HepG2 (cell line): ENCODE data around the gene POLR2J. TPM values are rescaled to one million over a fixed set of nuclear protein-coding genes. Genes with fewer than 3 reads are reported as not detected.
A peak's percentile ranks its signal among the peaks of the same experiment; 100 is the strongest.

Experiments
- ATAC-seq: fragments of 200-7000 bp; cut with Tn5 transposase; 3 replicates; pipeline ENCODE4 v1.9.1; 2020; ENCODE audit warnings: mild to moderate bottlenecking, moderate library complexity
- BruUV-seq: library from RNA; stranded (reverse); fragments of 400-500 nt; replicated peaks from 2 replicates; lab custom pipeline; 2021; lab: Mats Ljungman, UMichigan
- CTCF ChIA-PET: fragments of 300-600 bp; formaldehyde crosslinking; extraction: SDS; loops from one replicate; lab custom pipeline; 2021; ENCODE audit warnings: low total read pairs, inconsistent platforms, low intra/inter-chr PET ratio; lab: Yijun Ruan, JAX
- POLR2A ChIA-PET: fragments of 350-600 bp; sonication (Branson Sonifier 250); formaldehyde crosslinking; loops from one replicate; lab custom pipeline; 2020; ENCODE audit warnings: antibody characterized with exemption, inconsistent platforms; lab: Yijun Ruan, JAX
- DNase-seq: peaks from one replicate; pipeline ENCODE4 v3.0.0-alpha.2; 2015; ENCODE audit warnings: low spot score
- FAIRE-seq: peaks from 3 replicates; lab custom pipeline; 2011; peaks lifted over from hg19 to GRCh38; lab: Jason Lieb, UNC
- H2AFZ ChIP-seq: one replicate; pipeline ENCODE4 v1.6.1; 2011; ENCODE audit warnings: low read length, inconsistent platforms
- H3K27ac ChIP-seq: fragments of 300-600 bp; 3 replicates; pipeline ENCODE4 v1.8.0; 2011; ENCODE audit warnings: mixed run types, mild to moderate bottlenecking, mixed read lengths, low read length, inconsistent platforms; ENCODE audit not compliant: insufficient read depth; ENCODE audit errors: extremely low read length
- H3K27me3 ChIP-seq, 2 experiments: fragments of 200-600 bp in 1 of 2; 2 replicates in 1 of 2; 3 replicates in 1 of 2; pipeline versions ENCODE4 v1.6.0 to v1.8.0; 2011; ENCODE audit warnings: low read length in 2 of 2, mild to moderate bottlenecking in 2 of 2, moderate library complexity in 2 of 2, inconsistent platforms in 1 of 2; ENCODE audit not compliant: insufficient read depth in 2 of 2, control insufficient read depth in 1 of 2
- H3K36me3 ChIP-seq, 2 experiments: fragments of 200-600 bp in 1 of 2; replicated peaks in 1 of 2; 2 replicates in 1 of 2; 3 replicates in 1 of 2; pipeline versions ENCODE4 v1.5.1 to v1.8.0; 2011; ENCODE audit warnings: low read length in 2 of 2, inconsistent platforms in 1 of 2; ENCODE audit not compliant: insufficient read depth in 2 of 2, control insufficient read depth in 1 of 2
- H3K4me1 ChIP-seq: 2 replicates; pipeline ENCODE4 v1.5.1; 2012; ENCODE audit warnings: low read length, inconsistent platforms; ENCODE audit not compliant: insufficient read depth
- H3K4me2 ChIP-seq: 2 replicates; pipeline ENCODE4 v1.6.0; 2011; ENCODE audit warnings: low read depth, low read length, inconsistent platforms
- H3K4me3 ChIP-seq, 3 experiments: fragments of 200-600 bp in 1 of 3; sonication (generic), shearing (Covaris generic) in 1 of 3; replicated peaks in 1 of 3; 2 replicates each; pipeline ENCODE4 v1.5.1; 2011 to 2016; ENCODE audit warnings: low read length in 3 of 3, inconsistent platforms in 2 of 3, low read depth in 2 of 3, mild to moderate bottlenecking in 2 of 3, control low read depth in 1 of 3, mixed read lengths in 1 of 3; ENCODE audit not compliant: insufficient read depth in 1 of 3
- H3K79me2 ChIP-seq: one replicate; pipeline ENCODE4 v1.6.1; 2011; ENCODE audit warnings: low read length, inconsistent platforms; ENCODE audit not compliant: insufficient read depth
- H3K9ac ChIP-seq: 2 replicates; pipeline ENCODE4 v1.6.0; 2011; ENCODE audit warnings: mild to moderate bottlenecking, low read depth, low read length, inconsistent platforms; ENCODE audit not compliant: insufficient read depth
- H3K9me3 ChIP-seq: 2 replicates; pipeline ENCODE4 v1.5.1; 2012; ENCODE audit warnings: mild to moderate bottlenecking, low read length
- H4K20me1 ChIP-seq: 2 replicates; pipeline ENCODE4 v1.6.0; 2011; ENCODE audit warnings: inconsistent platforms, mild to moderate bottlenecking, low read length, moderate library complexity; ENCODE audit not compliant: insufficient read depth
- BCL6 ChIP-seq: IDR thresholded peaks from 2 replicates; pipeline ENCODE4 v1.6.1; 2016; ENCODE audit warnings: missing genetic modification reagents, missing compliant biosample characterization
- CREB1 ChIP-seq, 2 experiments: fragments of 450-650 bp in 1 of 2; IDR thresholded peaks; 2 replicates each; pipeline ENCODE4 v1.6.1; 2016 to 2017; ENCODE audit warnings: control low read depth in 1 of 2, mild to moderate bottlenecking in 1 of 2, missing compliant biosample characterization in 1 of 2, missing genetic modification characterization in 1 of 2
- FOXJ3 ChIP-seq: sonication (generic); formaldehyde crosslinking; IDR thresholded peaks from 2 replicates; pipeline ENCODE4 v1.4.0; 2020; ENCODE audit warnings: missing genetic modification reagents, mild to moderate bottlenecking, borderline replicate concordance
- ISX ChIP-seq: sonication (generic); formaldehyde crosslinking; conservative IDR thresholded peaks from 2 replicates; pipeline ENCODE4 v1.5.0; 2020; ENCODE audit warnings: missing genetic modification reagents
- NR1H2 ChIP-seq: sonication (generic); formaldehyde crosslinking; IDR thresholded peaks from 2 replicates; pipeline ENCODE4 v1.8.1; 2022; ENCODE audit warnings: low read depth, missing genetic modification reagents, borderline replicate concordance
- ZNF720 ChIP-seq: sonication (generic); formaldehyde crosslinking; IDR thresholded peaks from 2 replicates; pipeline ENCODE4 v1.4.0; 2020; ENCODE audit warnings: missing genetic modification reagents
- ZNF737 ChIP-seq: sonication (generic); formaldehyde crosslinking; IDR thresholded peaks from 2 replicates; pipeline ENCODE4 v1.5.0; 2020; ENCODE audit warnings: missing genetic modification reagents, mild to moderate bottlenecking, borderline replicate concordance
- WGBS: methylation state at CpG from one replicate; pipeline ENCODE4 v1.1.6; 2017; ENCODE audit warnings: low lambda C conversion rate; 5-methylcytosine and 5-hydroxymethylcytosine counted together
- in situ Hi-C: cut with HindIII; loops from 2 replicates; pipeline ENCODE4 v1.10.0; 2017; ENCODE audit warnings: low pct_unique_long_range_greater_than_20kb; ENCODE audit not compliant: extremely low pct_ligation_motif_present
- intact Hi-C: fragments of 100-400 bp; cut with micrococcal nuclease; formaldehyde crosslinking; loops from one replicate; pipeline ENCODE4 v1.10.0; 2022; ENCODE audit not compliant: unreplicated experiment
- polyA plus RNA-seq, 8 experiments: library from polyadenylated mRNA; depleted of rRNA in 3 of 8; stranded (reverse) in 7 of 8; unstranded in 1 of 8; fragments of >200 nt; fragmentation: Illumina TruSeq in 4 of 8; extraction: Trizol in 4 of 8; gene quantifications; 2 replicates each; pipeline versions ENCODE4 v1.2.1 to v1.2.3, GENCODE V29; 2011 to 2016; ENCODE audit warnings: low read depth in 4 of 8, missing spikeins in 1 of 8, mixed read lengths in 1 of 8; ENCODE audit not compliant: insufficient read depth in 1 of 8
- total RNA-seq, 5 experiments: library from RNA; depleted of rRNA; stranded (reverse); fragments of >200 nt; fragmentation: Illumina TruSeq; extraction: Trizol; gene quantifications; 2 replicates each; pipeline ENCODE4 v1.2.3, GENCODE V29; 2016; ENCODE audit warnings: low read depth in 1 of 5
- TF ChIP-seq, protein P1 (sequence below): IDR thresholded peaks from 2 replicates; pipeline ENCODE4 v1.4.0; 2020; ENCODE audit warnings: mild to moderate bottlenecking, missing genetic modification reagents
- TF ChIP-seq, protein P2 (sequence below): sonication (generic); formaldehyde crosslinking; IDR thresholded peaks from 2 replicates; pipeline ENCODE4 v1.4.0; 2020; ENCODE audit warnings: missing genetic modification reagents

Gene POLR2J
- total and polyA plus RNA-seq, 2 of the 13 experiments (the other 11 are each of a cell fraction or from before 2014, with no cell fraction given) = 41.2 to 71.4 TPM

DNA sequence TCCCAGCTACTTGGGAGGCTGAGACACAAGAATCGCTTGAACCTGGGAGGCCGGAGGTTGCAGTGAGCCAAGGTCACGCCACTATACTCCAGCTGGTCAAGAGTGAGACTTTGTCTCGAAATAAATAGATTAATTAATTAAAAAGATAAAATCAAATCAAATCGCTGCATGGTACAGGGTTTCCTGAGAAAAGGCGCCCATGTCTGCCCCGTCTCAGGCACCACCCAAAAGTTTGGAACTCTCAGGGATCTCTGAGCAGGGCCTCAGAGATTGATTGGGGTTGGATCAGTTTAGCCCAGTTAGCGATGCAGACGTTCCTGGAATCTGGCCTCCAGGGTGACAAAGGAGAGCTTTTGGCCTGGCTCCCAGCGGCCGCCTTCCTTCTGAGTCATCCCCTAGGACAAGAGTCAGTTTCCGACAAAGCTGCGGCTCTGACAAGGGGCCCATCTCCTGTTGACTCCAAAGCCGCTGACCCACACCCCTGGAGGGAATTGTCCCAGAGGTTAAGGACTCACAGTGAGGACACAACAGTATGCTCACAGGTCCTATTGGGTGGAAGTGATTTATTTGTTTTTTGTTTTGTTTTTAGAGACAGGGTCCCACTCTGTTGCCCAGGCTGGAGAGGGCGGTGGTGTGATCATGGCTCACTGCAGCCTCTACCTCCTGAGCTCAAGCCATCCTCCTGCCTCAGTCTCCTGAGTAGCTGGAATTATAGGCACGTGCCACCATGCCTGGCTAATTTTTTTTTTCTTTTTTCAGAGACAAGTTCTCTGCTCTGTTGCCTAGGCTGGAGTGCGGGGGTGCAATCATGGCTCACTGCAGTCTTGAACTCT is 38.5 kb downstream of the POLR2J start (continued):
- TF ChIP-seq, protein P1, sequence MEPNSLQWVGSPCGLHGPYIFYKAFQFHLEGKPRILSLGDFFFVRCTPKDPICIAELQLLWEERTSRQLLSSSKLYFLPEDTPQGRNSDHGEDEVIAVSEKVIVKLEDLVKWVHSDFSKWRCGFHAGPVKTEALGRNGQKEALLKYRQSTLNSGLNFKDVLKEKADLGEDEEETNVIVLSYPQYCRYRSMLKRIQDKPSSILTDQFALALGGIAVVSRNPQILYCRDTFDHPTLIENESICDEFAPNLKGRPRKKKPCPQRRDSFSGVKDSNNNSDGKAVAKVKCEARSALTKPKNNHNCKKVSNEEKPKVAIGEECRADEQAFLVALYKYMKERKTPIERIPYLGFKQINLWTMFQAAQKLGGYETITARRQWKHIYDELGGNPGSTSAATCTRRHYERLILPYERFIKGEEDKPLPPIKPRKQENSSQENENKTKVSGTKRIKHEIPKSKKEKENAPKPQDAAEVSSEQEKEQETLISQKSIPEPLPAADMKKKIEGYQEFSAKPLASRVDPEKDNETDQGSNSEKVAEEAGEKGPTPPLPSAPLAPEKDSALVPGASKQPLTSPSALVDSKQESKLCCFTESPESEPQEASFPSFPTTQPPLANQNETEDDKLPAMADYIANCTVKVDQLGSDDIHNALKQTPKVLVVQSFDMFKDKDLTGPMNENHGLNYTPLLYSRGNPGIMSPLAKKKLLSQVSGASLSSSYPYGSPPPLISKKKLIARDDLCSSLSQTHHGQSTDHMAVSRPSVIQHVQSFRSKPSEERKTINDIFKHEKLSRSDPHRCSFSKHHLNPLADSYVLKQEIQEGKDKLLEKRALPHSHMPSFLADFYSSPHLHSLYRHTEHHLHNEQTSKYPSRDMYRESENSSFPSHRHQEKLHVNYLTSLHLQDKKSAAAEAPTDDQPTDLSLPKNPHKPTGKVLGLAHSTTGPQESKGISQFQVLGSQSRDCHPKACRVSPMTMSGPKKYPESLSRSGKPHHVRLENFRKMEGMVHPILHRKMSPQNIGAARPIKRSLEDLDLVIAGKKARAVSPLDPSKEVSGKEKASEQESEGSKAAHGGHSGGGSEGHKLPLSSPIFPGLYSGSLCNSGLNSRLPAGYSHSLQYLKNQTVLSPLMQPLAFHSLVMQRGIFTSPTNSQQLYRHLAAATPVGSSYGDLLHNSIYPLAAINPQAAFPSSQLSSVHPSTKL (CRISPR knock-in tag) = 0 out of 2 replicates have a peak, but pooled peaks have one; percentile 28
- TF ChIP-seq, all 625 proteins: peak for 21

DNA sequence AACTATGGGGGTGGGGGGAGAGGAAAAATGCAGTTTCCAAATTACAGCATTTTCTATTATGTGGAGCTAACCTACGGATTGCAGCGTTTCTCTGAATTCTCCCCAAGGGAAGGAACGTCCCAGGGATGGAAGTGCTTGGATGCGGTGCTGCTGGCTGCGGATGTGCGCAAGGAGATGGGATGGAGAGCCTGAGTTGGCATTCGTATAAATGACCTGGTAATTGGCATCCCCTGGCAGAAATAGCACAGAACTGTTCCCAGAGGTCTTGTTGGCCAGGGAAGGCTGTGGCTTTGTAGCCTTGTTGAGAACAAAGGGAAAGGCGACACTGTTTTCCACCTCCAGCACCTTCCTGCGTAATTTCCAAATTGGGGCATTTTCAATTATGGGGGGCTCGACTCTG is 42.6 kb downstream of the POLR2J start:
- 92% methylated on average over 10 of the region's 10 CpGs for WGBS
- no TSS peak for BruUV-seq

More for the DNA sequence above, 42.6 kb downstream of the POLR2J start:
- no peak overlapping the region for H3K4me2 ChIP-seq
- H3K9ac ChIP-seq = no peak overlapping the region
- H3K27me3 ChIP-seq = no peaks in the 10 kb centered on the region
- CTCF ChIA-PET = no interaction called here
- in situ Hi-C loops (no loop called here), intact Hi-C loops (no loop called here)
- no peaks in the 10 kb centered on the region for H3K36me3 ChIP-seq
- peaks cover 41% of the 10 kb centered on the region for H3K4me1 ChIP-seq
- POLR2A ChIA-PET = no interaction called here
- TF ChIP-seq FOXJ3 (no peak), ISX (CRISPR knock-in tag) (no peak), NR1H2 (CRISPR knock-in tag) (no peak), ZNF720 (CRISPR knock-in tag) (no peak), CREB1 (IDR thresholded peaks at IDR 0.05) (no peak), CREB1 (CRISPR knock-in tag; IDR thresholded peaks at IDR 0.05) (no peak), ZNF737 (no peak), BCL6 (no peak)
- TF ChIP-seq, protein P2, sequence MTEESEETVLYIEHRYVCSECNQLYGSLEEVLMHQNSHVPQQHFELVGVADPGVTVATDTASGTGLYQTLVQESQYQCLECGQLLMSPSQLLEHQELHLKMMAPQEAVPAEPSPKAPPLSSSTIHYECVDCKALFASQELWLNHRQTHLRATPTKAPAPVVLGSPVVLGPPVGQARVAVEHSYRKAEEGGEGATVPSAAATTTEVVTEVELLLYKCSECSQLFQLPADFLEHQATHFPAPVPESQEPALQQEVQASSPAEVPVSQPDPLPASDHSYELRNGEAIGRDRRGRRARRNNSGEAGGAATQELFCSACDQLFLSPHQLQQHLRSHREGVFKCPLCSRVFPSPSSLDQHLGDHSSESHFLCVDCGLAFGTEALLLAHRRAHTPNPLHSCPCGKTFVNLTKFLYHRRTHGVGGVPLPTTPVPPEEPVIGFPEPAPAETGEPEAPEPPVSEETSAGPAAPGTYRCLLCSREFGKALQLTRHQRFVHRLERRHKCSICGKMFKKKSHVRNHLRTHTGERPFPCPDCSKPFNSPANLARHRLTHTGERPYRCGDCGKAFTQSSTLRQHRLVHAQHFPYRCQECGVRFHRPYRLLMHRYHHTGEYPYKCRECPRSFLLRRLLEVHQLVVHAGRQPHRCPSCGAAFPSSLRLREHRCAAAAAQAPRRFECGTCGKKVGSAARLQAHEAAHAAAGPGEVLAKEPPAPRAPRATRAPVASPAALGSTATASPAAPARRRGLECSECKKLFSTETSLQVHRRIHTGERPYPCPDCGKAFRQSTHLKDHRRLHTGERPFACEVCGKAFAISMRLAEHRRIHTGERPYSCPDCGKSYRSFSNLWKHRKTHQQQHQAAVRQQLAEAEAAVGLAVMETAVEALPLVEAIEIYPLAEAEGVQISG (CRISPR knock-in tag) = no peak
- no peaks in the 10 kb centered on the region for H3K79me2 ChIP-seq
- no peak overlapping the region for H3K4me3 ChIP-seq
- no peaks in the 10 kb centered on the region for H3K9me3 ChIP-seq
- ATAC-seq (no peak), FAIRE-seq (no peak), DNase-seq (no peak)
- H4K20me1 ChIP-seq = no peaks in the 10 kb centered on the region
- H3K27ac ChIP-seq = no peak overlapping the region
- no peak overlapping the region for H2AFZ ChIP-seq
